Measurements from ENCODE around the gene CYP19A1. TPM values are rescaled to one million over a fixed set of nuclear protein-coding genes. Genes with fewer than 3 reads are reported as not detected.

Gene CYP19A1
- total RNA-seq, 1 experiment from 2014 or later, result not detected

GRCh38 chr15:51335538-51336410 lies 2.6 kb downstream of the CYP19A1 start:
- H3K9me2 ChIP-seq (ENCODE audit: insufficient read depth), result no peaks in the 10 kb centered on the region
- POLR2A ChIA-PET, result no interaction called here
- H3K9me3 ChIP-seq (ENCODE audit: control insufficient read depth in 1 of 2, insufficient read depth in 1 of 2, low read depth in 1 of 2, low read length in 2 of 2), result no peaks in the 10 kb centered on the region
- H3K36me3 ChIP-seq (ENCODE audit: control insufficient read depth in 1 of 2, insufficient read depth in 2 of 2, low read length in 2 of 2), result no peaks in the 10 kb centered on the region
- no peaks in the 10 kb centered on the region for H4K20me1 ChIP-seq (ENCODE audit: insufficient read depth)
- H2AFZ ChIP-seq (ENCODE audit: low read depth, low read length, poor library complexity, severe bottlenecking), result no peak overlapping the region
- TF ChIP-seq EGR1 (IDR thresholded peaks at IDR 0.05; ENCODE audit: low read depth) (no peak), ATF3 (IDR thresholded peaks at IDR 0.05) (no peak), TCF7L2 (IDR thresholded peaks at IDR 0.05; ENCODE audit: borderline replicate concordance, extremely low read depth, insufficient read depth, insufficient read length) (no peak)
- TF ChIP-seq, protein P1, sequence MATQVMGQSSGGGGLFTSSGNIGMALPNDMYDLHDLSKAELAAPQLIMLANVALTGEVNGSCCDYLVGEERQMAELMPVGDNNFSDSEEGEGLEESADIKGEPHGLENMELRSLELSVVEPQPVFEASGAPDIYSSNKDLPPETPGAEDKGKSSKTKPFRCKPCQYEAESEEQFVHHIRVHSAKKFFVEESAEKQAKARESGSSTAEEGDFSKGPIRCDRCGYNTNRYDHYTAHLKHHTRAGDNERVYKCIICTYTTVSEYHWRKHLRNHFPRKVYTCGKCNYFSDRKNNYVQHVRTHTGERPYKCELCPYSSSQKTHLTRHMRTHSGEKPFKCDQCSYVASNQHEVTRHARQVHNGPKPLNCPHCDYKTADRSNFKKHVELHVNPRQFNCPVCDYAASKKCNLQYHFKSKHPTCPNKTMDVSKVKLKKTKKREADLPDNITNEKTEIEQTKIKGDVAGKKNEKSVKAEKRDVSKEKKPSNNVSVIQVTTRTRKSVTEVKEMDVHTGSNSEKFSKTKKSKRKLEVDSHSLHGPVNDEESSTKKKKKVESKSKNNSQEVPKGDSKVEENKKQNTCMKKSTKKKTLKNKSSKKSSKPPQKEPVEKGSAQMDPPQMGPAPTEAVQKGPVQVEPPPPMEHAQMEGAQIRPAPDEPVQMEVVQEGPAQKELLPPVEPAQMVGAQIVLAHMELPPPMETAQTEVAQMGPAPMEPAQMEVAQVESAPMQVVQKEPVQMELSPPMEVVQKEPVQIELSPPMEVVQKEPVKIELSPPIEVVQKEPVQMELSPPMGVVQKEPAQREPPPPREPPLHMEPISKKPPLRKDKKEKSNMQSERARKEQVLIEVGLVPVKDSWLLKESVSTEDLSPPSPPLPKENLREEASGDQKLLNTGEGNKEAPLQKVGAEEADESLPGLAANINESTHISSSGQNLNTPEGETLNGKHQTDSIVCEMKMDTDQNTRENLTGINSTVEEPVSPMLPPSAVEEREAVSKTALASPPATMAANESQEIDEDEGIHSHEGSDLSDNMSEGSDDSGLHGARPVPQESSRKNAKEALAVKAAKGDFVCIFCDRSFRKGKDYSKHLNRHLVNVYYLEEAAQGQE (IDR thresholded peaks at IDR 0.05; ENCODE audit: low read depth), result no peak
- no peak overlapping the region for H3K4me3 ChIP-seq (replicated peaks in 1 of 2; ENCODE audit: low read depth in 1 of 2, low read length in 2 of 2)
- H3K4me1 ChIP-seq (ENCODE audit: control insufficient read depth in 1 of 2, insufficient read depth in 2 of 2, low read length in 2 of 2), result no peaks in the 10 kb centered on the region
- ATAC-seq, result no peak
- no peaks in the 10 kb centered on the region for H3K79me2 ChIP-seq (ENCODE audit: insufficient read depth, low read length)
- no peaks in the 10 kb centered on the region; the same call in 1 of the 2 replicates for H3K27me3 ChIP-seq (ENCODE audit: insufficient read depth, low read length)
- intact Hi-C loops (cut with micrococcal nuclease), result no loop called here
- RAD21 ChIA-PET (ENCODE audit: low non-redundant PET in 1 of 2, low total read pairs in 2 of 2, uncharacterized antibody in 2 of 2, unreplicated experiment in 2 of 2), result no interaction called here
- CTCF ChIA-PET, result no interaction called here
- H3K27ac ChIP-seq (ENCODE audit: low read depth, low read length), result no peak overlapping the region
- no peak for DNase-seq (ENCODE audit: low read depth, low spot score)
- BruUV-seq (replicated peaks), result no TSS peak
- no peak overlapping the region for H3K9ac ChIP-seq (ENCODE audit: low read length)
- H3K4me2 ChIP-seq (ENCODE audit: low read length), result no peak overlapping the region
